Esophagus (tissue), 2 donors: ENCODE measurements around the gene GAA. TPM values are rescaled to one million over a fixed set of nuclear protein-coding genes. Genes with fewer than 3 reads are reported as not detected.

Experiments
- H3K27ac ChIP-seq, 2 donors: one replicate each; pipeline ENCODE4 v1.5.1; 2013; ENCODE audit warnings: low read depth in 2 of 2, mild to moderate bottlenecking in 2 of 2, inconsistent platforms in 1 of 2, low read length in 1 of 2, moderate library complexity in 1 of 2
- H3K27me3 ChIP-seq, 2 donors: one replicate each; pipeline ENCODE4 v1.6.1; 2013; ENCODE audit warnings: low read length in 2 of 2, control low read depth in 1 of 2, mild to moderate bottlenecking in 1 of 2; ENCODE audit not compliant: insufficient read depth in 2 of 2, control insufficient read depth in 1 of 2
- H3K36me3 ChIP-seq, 2 donors: one replicate each; pipeline ENCODE4 v1.6.1; 2013; ENCODE audit warnings: low read length in 1 of 2; ENCODE audit not compliant: control insufficient read depth in 2 of 2, insufficient read depth in 2 of 2
- H3K4me1 ChIP-seq, 2 donors: one replicate each; pipeline ENCODE4 v1.6.1; 2013; ENCODE audit warnings: low read length in 1 of 2; ENCODE audit not compliant: control insufficient read depth in 2 of 2, insufficient read depth in 2 of 2
- H3K4me3 ChIP-seq, 2 donors: one replicate each; pipeline ENCODE4 v1.5.1; 2013; ENCODE audit warnings: low read length in 2 of 2, mild to moderate bottlenecking in 2 of 2, low read depth in 1 of 2, moderate library complexity in 1 of 2
- H3K9me3 ChIP-seq, 2 donors: one replicate each; pipeline ENCODE4 v1.6.1; 2013; ENCODE audit warnings: mild to moderate bottlenecking in 2 of 2, low read depth in 1 of 2, low read length in 1 of 2, moderate library complexity in 1 of 2; ENCODE audit not compliant: control insufficient read depth in 2 of 2, insufficient read depth in 1 of 2
- WGBS, 2 donors: extraction: QIAGEN DNeasy Blood & Tissue Kit; methylation state at CpG; one replicate each; pipeline ENCODE4 v1.1.7; 2013; 5-methylcytosine and 5-hydroxymethylcytosine counted together
- polyA plus RNA-seq, 2 donors: library from polyadenylated mRNA; stranded (reverse); fragments of 200-250 nt; gene quantifications; one replicate each; pipeline ENCODE4 v1.2.3, GENCODE V29; 2013
- donor health status: healthy with polysubstance abuse.
- donor health status: Bipolar disorder and iron deficiency.

The GAA gene
- polyA plus RNA-seq, 2 donors = 10.1 to 14.3 TPM

DNA sequence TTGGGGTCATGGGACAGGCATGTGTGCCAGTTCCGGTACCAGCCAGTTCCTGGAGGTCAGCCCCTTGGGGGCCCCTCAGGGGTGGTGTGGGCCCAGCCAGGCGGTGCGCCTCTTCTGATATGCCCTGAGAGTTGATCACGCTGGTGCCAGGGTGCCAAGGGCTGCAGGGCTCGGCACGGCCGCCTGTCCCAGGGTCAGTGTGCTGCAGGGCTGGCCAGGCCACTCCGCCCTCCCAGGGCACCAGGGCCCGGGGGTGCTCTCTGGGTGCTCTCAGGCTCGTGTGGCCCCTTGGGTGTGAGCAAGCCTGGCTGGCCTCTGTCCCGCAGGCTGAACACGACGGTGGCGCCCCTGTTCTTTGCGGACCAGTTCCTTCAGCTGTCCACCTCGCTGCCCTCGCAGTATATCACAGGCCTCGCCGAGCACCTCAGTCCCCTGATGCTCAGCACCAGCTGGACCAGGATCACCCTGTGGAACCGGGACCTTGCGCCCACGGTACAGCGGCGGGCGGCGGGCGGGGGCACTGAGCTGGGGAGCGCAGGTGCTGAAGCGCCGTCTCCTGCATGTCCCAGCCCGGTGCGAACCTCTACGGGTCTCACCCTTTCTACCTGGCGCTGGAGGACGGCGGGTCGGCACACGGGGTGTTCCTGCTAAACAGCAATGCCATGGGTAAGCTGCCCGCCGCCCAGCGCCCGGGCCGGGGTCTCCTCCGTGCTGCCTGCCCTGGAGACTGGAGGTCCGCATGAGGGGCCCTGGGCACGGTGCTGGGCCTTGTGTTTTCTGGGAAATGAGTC lies 6.0 kb downstream of the GAA start:
- H3K4me1 ChIP-seq = peaks cover 7 to 19% of the 10 kb centered on the region in 2 donors

GRCh38 chr17:80108036-80108971 lies 6.9 kb downstream of the GAA start:
- Histone ChIP-seq H3K4me1 (peaks cover 7 to 14% of the 10 kb centered on the region in 2 donors), H3K4me3 (no peak overlapping the region), H3K9me3 (no peaks in the 10 kb centered on the region), H3K27me3 (no peaks in the 10 kb centered on the region), H3K27ac (no peak overlapping the region), H3K36me3 (no peaks in the 10 kb centered on the region)
- 89 to 93% methylated on average over 38 to 40 of the region's 40 CpGs for WGBS, 2 donors

More for the DNA sequence above, 6.0 kb downstream of the GAA start:
- Histone ChIP-seq H3K27me3 (no peaks in the 10 kb centered on the region), H3K36me3 (no peaks in the 10 kb centered on the region), H3K4me3 (no peak overlapping the region), H3K27ac (no peak overlapping the region), H3K9me3 (no peaks in the 10 kb centered on the region)
- 92 to 93% methylated on average over 46 of the region's 46 CpGs for WGBS, 2 donors

- 71% methylated on average over 13 of the region's 13 CpGs for WGBS, 2 donors
- Histone ChIP-seq H3K4me1 (peaks cover 7 to 15% of the 10 kb centered on the region in 2 donors), H3K4me3 (no peak overlapping the region), H3K9me3 (no peaks in the 10 kb centered on the region), H3K36me3 (no peaks in the 10 kb centered on the region), H3K27ac (peak overlapping the region in 1 of 2 donors; percentile 16), H3K27me3 (no peaks in the 10 kb centered on the region)
Observed at GRCh38 chr17:80109066-80109660, 7.8 kb downstream of the GAA start.

DNA sequence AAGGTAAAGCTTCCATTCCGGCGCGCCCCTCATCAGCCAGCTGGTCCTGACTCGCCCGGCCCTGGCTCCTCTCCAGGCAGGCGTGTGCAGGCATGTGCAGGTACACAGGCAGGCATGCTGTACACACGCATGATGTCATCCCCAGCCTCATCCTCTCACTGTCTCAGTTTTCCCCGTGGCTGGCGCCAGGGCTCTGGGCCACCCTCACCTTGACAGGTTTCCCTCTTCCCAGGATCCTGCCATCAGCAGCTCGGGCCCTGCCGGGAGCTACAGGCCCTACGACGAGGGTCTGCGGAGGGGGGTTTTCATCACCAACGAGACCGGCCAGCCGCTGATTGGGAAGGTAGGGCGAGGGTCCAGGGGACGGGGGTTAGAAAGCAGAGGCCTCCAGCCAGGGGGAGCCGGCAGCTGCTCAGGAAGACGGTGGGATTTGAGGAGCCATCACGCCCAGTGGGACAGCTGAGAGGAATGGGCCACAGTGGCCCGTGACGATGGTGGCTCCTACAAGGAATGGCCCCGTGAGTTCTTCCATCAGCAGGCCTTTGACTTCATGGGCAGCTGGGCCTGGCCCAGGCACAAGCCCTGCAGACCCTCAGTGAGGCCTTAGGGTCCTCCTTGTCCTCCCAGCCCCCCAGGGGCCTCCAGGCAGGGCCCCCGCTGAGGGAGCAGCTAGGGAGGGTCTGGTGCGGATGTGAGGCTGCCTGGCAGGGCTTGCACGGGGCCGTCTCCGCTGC lies 8.5 kb downstream of the GAA start:
- Histone ChIP-seq H3K27ac (no peak overlapping the region), H3K4me3 (no peak overlapping the region), H3K4me1 (peaks cover 3 to 10% of the 10 kb centered on the region in 2 donors), H3K36me3 (no peaks in the 10 kb centered on the region), H3K9me3 (no peaks in the 10 kb centered on the region), H3K27me3 (no peaks in the 10 kb centered on the region)
- WGBS, 2 donors = 67 to 82% methylated on average over 29 to 30 of the region's 30 CpGs

- H3K36me3 ChIP-seq = no peaks in the 10 kb centered on the region
- H3K4me3 ChIP-seq = no peak overlapping the region
- H3K27me3 ChIP-seq = no peaks in the 10 kb centered on the region
- H3K27ac ChIP-seq = no peak overlapping the region
- WGBS, 2 donors = 77 to 87% methylated on average over 8 to 9 of the region's 9 CpGs
- H3K9me3 ChIP-seq = no peaks in the 10 kb centered on the region
- peaks cover 3 to 10% of the 10 kb centered on the region in 2 donors for H3K4me1 ChIP-seq
Observed at GRCh38 chr17:80110447-80110812, 9.0 kb downstream of the GAA start.

GRCh38 chr17:80110927-80111701 lies 9.7 kb downstream of the GAA start:
- H3K36me3 ChIP-seq = no peaks in the 10 kb centered on the region
- no peaks in the 10 kb centered on the region for H3K9me3 ChIP-seq
- no peak overlapping the region for H3K27ac ChIP-seq
- no peaks in the 10 kb centered on the region for H3K27me3 ChIP-seq
- 90 to 92% methylated on average over 21 of the region's 21 CpGs for WGBS, 2 donors
- H3K4me1 ChIP-seq = peaks cover 0 to 10% of the 10 kb centered on the region in 2 donors
- no peak overlapping the region for H3K4me3 ChIP-seq

GRCh38 chr17:80111702-80112470 lies 10.5 kb downstream of the GAA start:
- H3K9me3 ChIP-seq = no peaks in the 10 kb centered on the region
- H3K4me1 ChIP-seq = peaks cover 0 to 7% of the 10 kb centered on the region in 2 donors
- H3K4me3 ChIP-seq = no peak overlapping the region
- no peak overlapping the region for H3K27ac ChIP-seq
- 88 to 91% methylated on average over 25 to 26 of the region's 26 CpGs for WGBS, 2 donors
- H3K27me3 ChIP-seq = no peaks in the 10 kb centered on the region
- H3K36me3 ChIP-seq = no peaks in the 10 kb centered on the region

DNA sequence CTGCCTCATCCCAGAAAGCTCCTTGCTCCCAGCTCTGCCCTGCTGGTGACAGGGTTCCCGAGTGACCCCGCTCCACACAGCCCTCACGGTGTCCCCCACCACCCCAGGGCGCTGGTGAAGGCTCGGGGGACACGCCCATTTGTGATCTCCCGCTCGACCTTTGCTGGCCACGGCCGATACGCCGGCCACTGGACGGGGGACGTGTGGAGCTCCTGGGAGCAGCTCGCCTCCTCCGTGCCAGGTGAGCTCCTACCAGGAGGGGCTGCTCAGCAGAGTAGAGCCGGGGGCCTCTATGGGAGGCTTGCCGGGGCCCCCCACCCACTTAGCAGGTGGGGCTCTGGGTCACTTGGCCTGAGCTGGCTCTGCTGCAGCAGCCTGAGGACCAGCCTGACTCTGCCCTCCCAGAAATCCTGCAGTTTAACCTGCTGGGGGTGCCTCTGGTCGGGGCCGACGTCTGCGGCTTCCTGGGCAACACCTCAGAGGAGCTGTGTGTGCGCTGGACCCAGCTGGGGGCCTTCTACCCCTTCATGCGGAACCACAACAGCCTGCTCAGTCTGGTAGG lies 11.2 kb downstream of the GAA start:
- WGBS, 2 donors = 92 to 96% methylated on average over 24 of the region's 24 CpGs
- no peak overlapping the region for H3K4me3 ChIP-seq
- H3K27me3 ChIP-seq = no peaks in the 10 kb centered on the region
- peaks cover 0 to 7% of the 10 kb centered on the region in 2 donors for H3K4me1 ChIP-seq
- no peak overlapping the region for H3K27ac ChIP-seq
- peaks cover 0 to 2% of the 10 kb centered on the region in 2 donors for H3K36me3 ChIP-seq
- H3K9me3 ChIP-seq = no peaks in the 10 kb centered on the region
